Activated CD8-positive, alpha-beta T cell treated with anti-CD3 and anti-CD28 coated beads for 36 hours (primary cell): ENCODE data around the gene AEBP2. TPM values are rescaled to one million over a fixed set of nuclear protein-coding genes. Genes with fewer than 3 reads are reported as not detected.
"Not testable (repeated sequence)": the region's sequence is repeated elsewhere in the genome, so short reads cannot be mapped to it uniquely, and the experiment has no call there.

Experiments
- ATAC-seq: fragments of 200-7000 bp; cut with Tn5 transposase; one replicate; pipeline ENCODE4 v1.10.0; 2021; ENCODE audit warnings: mild to moderate bottlenecking, moderate library complexity
- CTCF ChIA-PET: fragments of 350-600 bp; sonication (Branson Sonifier 250); formaldehyde crosslinking; loops from one replicate; lab custom pipeline; 2021; ENCODE audit warnings: antibody characterized with exemption; lab: Charles Lee
- POLR2A ChIA-PET: fragments of 350-600 bp; sonication (Branson Sonifier 250); formaldehyde crosslinking; loops from one replicate; lab custom pipeline; 2021; ENCODE audit warnings: antibody characterized with exemption; lab: Charles Lee
- DNase-seq: peaks from one replicate; pipeline ENCODE4 v3.0.0-alpha.2; 2020
- H3K27ac Mint-ChIP-seq: one replicate; pipeline ENCODE4 v1.8.0; 2021; ENCODE audit warnings: mild to moderate bottlenecking, mixed read lengths
- H3K27me3 Mint-ChIP-seq: one replicate; pipeline ENCODE4 v1.8.0; 2021; ENCODE audit warnings: mixed read lengths
- H3K36me3 Mint-ChIP-seq: one replicate; pipeline ENCODE4 v1.8.0; 2021; ENCODE audit warnings: low read depth, mixed read lengths
- H3K4me1 Mint-ChIP-seq: one replicate; pipeline ENCODE4 v1.8.0; 2021; ENCODE audit warnings: low read depth, mixed read lengths
- H3K4me3 Mint-ChIP-seq: one replicate; pipeline ENCODE4 v1.8.0; 2021; ENCODE audit warnings: mild to moderate bottlenecking, moderate library complexity, mixed read lengths
- H3K9me3 Mint-ChIP-seq: one replicate; pipeline ENCODE4 v1.8.0; 2021; ENCODE audit warnings: mixed read lengths
- intact Hi-C: fragments of 100-400 bp; cut with micrococcal nuclease; formaldehyde crosslinking; loops from one replicate; pipeline ENCODE4 v1.10.0; 2022
- total RNA-seq, 2 experiments: library from RNA; stranded (reverse); gene quantifications; one replicate each; pipeline ENCODE4 v1.2.3, GENCODE V29; 2021
- TF ChIP-seq, protein P1 (sequence below): fragments of 200-600 bp; IDR thresholded peaks from one replicate; pipeline ENCODE4 v1.8.0; 2022; ENCODE audit warnings: antibody characterized with exemption, mild to moderate bottlenecking

Gene AEBP2, protein sequence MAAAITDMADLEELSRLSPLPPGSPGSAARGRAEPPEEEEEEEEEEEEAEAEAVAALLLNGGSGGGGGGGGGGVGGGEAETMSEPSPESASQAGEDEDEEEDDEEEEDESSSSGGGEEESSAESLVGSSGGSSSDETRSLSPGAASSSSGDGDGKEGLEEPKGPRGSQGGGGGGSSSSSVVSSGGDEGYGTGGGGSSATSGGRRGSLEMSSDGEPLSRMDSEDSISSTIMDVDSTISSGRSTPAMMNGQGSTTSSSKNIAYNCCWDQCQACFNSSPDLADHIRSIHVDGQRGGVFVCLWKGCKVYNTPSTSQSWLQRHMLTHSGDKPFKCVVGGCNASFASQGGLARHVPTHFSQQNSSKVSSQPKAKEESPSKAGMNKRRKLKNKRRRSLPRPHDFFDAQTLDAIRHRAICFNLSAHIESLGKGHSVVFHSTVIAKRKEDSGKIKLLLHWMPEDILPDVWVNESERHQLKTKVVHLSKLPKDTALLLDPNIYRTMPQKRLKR
- total RNA-seq: 10 to 100 TPM; 59.6 to 63.3 TPM

DNA sequence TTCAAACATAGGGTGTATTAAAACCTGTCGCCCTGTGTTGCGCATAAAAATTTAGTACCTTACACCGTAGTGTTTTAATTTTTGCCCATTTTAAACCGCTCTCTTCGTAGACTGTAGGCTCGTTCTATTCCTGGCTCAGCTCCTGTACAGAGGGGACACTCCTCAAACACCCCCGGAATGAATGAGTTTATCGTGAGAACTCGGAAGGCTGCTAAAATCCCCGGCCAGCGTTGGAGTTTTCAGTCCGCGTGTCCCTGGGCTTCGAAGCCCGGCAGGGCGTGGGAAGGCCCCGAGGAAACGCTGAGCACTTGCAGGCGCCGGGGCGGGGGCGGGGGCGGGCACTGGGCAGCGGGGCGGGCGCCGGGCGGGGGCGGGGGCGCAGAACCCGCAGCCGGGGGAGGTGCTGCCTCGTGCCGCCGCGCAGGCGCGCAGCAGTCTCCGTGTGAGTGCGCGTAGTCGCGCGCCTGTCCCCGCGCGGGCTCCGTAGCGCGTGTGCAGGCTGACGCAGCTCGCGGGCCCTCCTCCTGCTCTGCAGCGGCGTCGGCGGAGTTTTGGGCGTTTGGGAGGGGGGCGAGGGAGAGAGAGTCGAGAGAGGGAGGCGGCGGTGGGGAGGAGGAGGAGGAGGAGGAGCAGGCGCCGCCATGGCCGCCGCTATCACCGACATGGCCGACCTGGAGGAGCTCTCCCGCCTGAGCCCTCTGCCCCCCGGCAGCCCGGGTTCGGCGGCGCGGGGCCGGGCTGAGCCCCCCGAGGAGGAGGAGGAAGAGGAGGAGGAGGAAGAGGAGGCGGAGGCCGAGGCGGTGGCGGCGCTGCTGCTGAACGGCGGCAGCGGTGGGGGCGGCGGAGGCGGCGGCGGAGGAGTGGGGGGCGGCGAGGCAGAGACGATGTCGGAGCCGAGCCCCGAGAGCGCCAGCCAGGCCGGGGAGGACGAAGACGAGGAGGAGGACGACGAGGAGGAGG lies at the start of gene AEBP2:
Gene AEBP2, plus strand, starts transcription at position 434 of the 960 bp plus-strand sequence. Its CDS starts 208 bp downstream, at position 642.
- peak within 1 kb of the TSS; percentile 92 for H3K4me3 Mint-ChIP-seq

DNA sequence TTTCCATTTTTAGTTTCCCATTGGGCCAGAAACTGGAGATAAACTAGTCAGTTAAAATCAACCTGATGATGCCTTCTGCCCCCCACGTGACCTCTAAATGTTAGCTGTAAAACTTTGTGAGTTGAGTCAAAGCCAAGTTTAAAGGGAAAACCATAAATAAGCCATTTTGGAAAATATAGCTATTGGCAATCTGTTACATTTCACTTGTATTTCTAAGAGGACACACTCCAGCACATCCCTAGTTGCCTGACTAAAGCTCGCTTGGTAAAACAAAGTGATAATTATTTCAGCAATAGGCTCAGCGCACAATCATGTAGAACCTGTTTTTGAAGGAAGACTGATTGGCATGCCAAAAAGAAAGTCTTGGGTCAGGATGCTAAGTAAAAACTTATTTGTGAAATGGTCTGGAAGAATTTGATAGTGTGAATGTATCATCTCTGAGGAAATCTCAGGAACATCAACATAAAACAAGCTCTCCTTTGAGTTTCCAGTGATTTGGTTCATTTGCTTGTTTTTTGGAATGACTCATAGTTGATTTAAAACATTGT lies 49.2 kb upstream of the AEBP2 start:
- no peak for DNase-seq
- intact Hi-C loops: no loop called here
- CTCF ChIA-PET: interaction anchor here (1.1 kb wide), 1 partner anchor 14 kb away, joined by 3 read pairs; no protein-coding TSS in a partner anchor
- TF ChIP-seq, protein P1, sequence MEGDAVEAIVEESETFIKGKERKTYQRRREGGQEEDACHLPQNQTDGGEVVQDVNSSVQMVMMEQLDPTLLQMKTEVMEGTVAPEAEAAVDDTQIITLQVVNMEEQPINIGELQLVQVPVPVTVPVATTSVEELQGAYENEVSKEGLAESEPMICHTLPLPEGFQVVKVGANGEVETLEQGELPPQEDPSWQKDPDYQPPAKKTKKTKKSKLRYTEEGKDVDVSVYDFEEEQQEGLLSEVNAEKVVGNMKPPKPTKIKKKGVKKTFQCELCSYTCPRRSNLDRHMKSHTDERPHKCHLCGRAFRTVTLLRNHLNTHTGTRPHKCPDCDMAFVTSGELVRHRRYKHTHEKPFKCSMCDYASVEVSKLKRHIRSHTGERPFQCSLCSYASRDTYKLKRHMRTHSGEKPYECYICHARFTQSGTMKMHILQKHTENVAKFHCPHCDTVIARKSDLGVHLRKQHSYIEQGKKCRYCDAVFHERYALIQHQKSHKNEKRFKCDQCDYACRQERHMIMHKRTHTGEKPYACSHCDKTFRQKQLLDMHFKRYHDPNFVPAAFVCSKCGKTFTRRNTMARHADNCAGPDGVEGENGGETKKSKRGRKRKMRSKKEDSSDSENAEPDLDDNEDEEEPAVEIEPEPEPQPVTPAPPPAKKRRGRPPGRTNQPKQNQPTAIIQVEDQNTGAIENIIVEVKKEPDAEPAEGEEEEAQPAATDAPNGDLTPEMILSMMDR: no peak
- no peak overlapping the region for H3K27ac Mint-ChIP-seq
- H3K9me3 Mint-ChIP-seq: no peaks in the 10 kb centered on the region
- no peaks in the 10 kb centered on the region for H3K27me3 Mint-ChIP-seq
- POLR2A ChIA-PET: no interaction called here
- H3K4me3 Mint-ChIP-seq: no peak overlapping the region
- no peak for ATAC-seq
- no peaks in the 10 kb centered on the region for H3K4me1 Mint-ChIP-seq
- no peaks in the 10 kb centered on the region for H3K36me3 Mint-ChIP-seq

More for the DNA sequence above, at the start of gene AEBP2:
- TF ChIP-seq, protein P1: no peak
- DNase-seq (peak; percentile 88), ATAC-seq (peak; percentile 81)
- Mint-ChIP-seq H3K4me1 (peaks cover 39% of the 10 kb centered on the region), H3K36me3 (peaks cover 33% of the 10 kb centered on the region), H3K27ac (peak within 1 kb of the TSS; percentile 97), H3K9me3 (peaks cover 2% of the 10 kb centered on the region), H3K27me3 (no peaks in the 10 kb centered on the region)
- ChIA-PET CTCF (no interaction called here), POLR2A (interaction anchor here (1.5 to 2.1 kb wide), 5 partner anchors 8 to 236 kb away, joined by 4 to 6 read pairs (median 5); no protein-coding TSS in a partner anchor)
- intact Hi-C loops: loop anchor here (5.0 to 10.0 kb wide), 2 partner anchors 43 to 235 kb away; no protein-coding TSS in a partner anchor

DNA sequence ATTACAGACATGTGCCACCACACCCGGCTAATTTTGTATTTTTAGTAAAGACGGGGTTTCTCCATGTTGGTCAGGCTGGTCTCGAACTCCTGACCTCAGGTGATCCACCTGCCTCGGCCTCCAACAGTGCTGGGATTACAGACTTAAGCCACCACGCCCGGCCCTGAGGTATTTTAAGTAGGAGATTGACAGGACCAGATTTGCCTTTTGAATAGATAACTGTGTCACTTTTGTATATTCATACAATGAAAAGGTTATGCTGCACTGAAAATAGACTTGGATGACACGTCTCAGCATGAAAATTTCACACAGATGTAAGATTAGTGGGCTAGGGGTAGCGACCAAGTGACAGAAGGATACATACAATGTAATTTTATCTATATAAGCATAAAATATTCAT lies 46.6 kb upstream of the AEBP2 start:
- CTCF ChIA-PET, H3K27ac Mint-ChIP-seq, intact Hi-C loops, H3K9me3 Mint-ChIP-seq, DNase-seq, H3K4me3 Mint-ChIP-seq, H3K36me3 Mint-ChIP-seq, H3K4me1 Mint-ChIP-seq, H3K27me3 Mint-ChIP-seq, POLR2A ChIA-PET, ATAC-seq: not testable (repeated sequence)

DNA sequence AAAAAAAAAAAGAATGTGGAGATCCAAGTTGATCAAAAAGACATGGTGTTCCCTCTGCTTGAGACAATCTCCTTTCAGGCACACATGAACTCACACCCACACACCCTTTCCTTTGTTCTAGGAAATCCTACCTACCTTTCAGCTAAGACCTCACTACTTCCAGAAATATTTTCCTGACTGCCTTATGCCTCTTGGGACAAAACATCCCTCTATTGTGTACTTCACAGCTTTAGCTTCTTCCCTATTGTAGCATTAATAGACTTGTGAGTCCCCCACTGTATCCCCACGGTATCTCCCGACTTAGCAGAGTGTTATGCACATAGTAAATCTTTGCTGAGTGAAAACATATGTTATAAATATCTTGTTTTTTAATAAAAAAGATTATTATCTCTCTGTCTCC lies 44.9 kb upstream of the AEBP2 start:
- TF ChIP-seq, protein P1: no peak
- DNase-seq: no peak
- no peaks in the 10 kb centered on the region for H3K9me3 Mint-ChIP-seq
- ATAC-seq: no peak
- POLR2A ChIA-PET: no interaction called here
- no peaks in the 10 kb centered on the region for H3K27me3 Mint-ChIP-seq
- H3K4me1 Mint-ChIP-seq: no peaks in the 10 kb centered on the region
- CTCF ChIA-PET: no interaction called here
- intact Hi-C loops: no loop called here
- H3K27ac Mint-ChIP-seq: no peak overlapping the region
- no peaks in the 10 kb centered on the region for H3K36me3 Mint-ChIP-seq
- H3K4me3 Mint-ChIP-seq: no peak overlapping the region

DNA sequence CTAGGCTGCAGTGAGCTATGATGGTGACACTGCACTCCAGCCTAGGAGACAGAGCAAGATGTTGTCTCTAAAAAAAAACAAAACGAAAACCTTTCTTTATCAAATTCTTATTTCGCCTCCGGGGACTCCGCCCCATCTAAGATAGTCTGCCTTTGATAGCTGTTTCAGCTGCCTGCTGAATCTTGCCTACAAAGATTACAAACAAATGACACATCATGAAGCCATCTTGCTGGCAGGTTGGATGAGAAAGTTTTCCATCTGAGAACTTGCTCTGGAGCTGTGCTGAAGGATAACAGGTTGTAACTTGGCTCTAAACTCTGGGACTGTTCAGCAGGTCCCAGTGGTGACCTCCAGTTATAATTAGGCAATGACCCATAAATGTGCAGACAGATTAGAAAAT lies 41.8 kb upstream of the AEBP2 start:
- DNase-seq (no peak), ATAC-seq (no peak)
- H3K9me3 Mint-ChIP-seq: no peaks in the 10 kb centered on the region
- H3K36me3 Mint-ChIP-seq: no peaks in the 10 kb centered on the region
- no peak overlapping the region for H3K27ac Mint-ChIP-seq
- POLR2A ChIA-PET: no interaction called here
- TF ChIP-seq, protein P1: no peak
- no peaks in the 10 kb centered on the region for H3K27me3 Mint-ChIP-seq
- H3K4me3 Mint-ChIP-seq: no peak overlapping the region
- intact Hi-C loops: no loop called here
- no peaks in the 10 kb centered on the region for H3K4me1 Mint-ChIP-seq
- CTCF ChIA-PET: no interaction called here
